ENCODE results near the gene OSBPL6.
"Not testable (repeated sequence)": the region's sequence is repeated elsewhere in the genome, so short reads cannot be mapped to it uniquely, and the experiment has no call there.

Gene OSBPL6

GRCh38 chr2:178301649-178302238, 107.4 kb downstream of the OSBPL6 start:
- DNase-seq (ENCODE audit: low read depth, low spot score) = no peak

GRCh38 chr2:178304333-178304732, 110.0 kb downstream of the OSBPL6 start:
- no peak for DNase-seq (ENCODE audit: low read depth, low spot score)

GRCh38 chr2:178306352-178307073, 112.2 kb downstream of the OSBPL6 start:
- DNase-seq (ENCODE audit: low read depth, low spot score) = no peak

- DNase-seq (ENCODE audit: low read depth, low spot score) = no peak
Measured at GRCh38 chr2:178307650-178308049, 113.3 kb downstream of the OSBPL6 start.

GRCh38 chr2:178309541-178309940, 115.2 kb downstream of the OSBPL6 start:
- no peak for DNase-seq (ENCODE audit: low read depth, low spot score)

GRCh38 chr2:178315078-178315477, 120.8 kb downstream of the OSBPL6 start:
- no peak for DNase-seq (ENCODE audit: low read depth, low spot score)

- no peak for DNase-seq (ENCODE audit: low read depth, low spot score)
Measured at GRCh38 chr2:178315488-178315948, 121.2 kb downstream of the OSBPL6 start.

- DNase-seq (ENCODE audit: low read depth, low spot score) = no peak
Measured at GRCh38 chr2:178317811-178318210, 123.5 kb downstream of the OSBPL6 start.

- no peak for DNase-seq (ENCODE audit: low read depth, low spot score)
Measured at GRCh38 chr2:178320011-178320585, 125.8 kb downstream of the OSBPL6 start.

GRCh38 chr2:178322068-178322467, 127.8 kb downstream of the OSBPL6 start:
- DNase-seq (ENCODE audit: low read depth, low spot score) = no peak

- not testable (repeated sequence) for DNase-seq (ENCODE audit: low read depth, low spot score)
Measured at GRCh38 chr2:178323331-178323730, 129.0 kb downstream of the OSBPL6 start.

GRCh38 chr2:178324077-178324476, 129.8 kb downstream of the OSBPL6 start:
- DNase-seq (ENCODE audit: low read depth, low spot score) = no peak

GRCh38 chr2:178325268-178325667, 131.0 kb downstream of the OSBPL6 start:
- DNase-seq (ENCODE audit: low read depth, low spot score) = no peak

- DNase-seq (ENCODE audit: low read depth, low spot score) = no peak
Measured at GRCh38 chr2:178327516-178327915, 133.2 kb downstream of the OSBPL6 start.

GRCh38 chr2:178328037-178328436, 133.7 kb downstream of the OSBPL6 start:
- no peak for DNase-seq (ENCODE audit: low read depth, low spot score)

GRCh38 chr2:178330175-178331017, 136.1 kb downstream of the OSBPL6 start:
- DNase-seq (ENCODE audit: low read depth, low spot score) = no peak

GRCh38 chr2:178331474-178332432, 137.4 kb downstream of the OSBPL6 start:
- DNase-seq (ENCODE audit: low read depth, low spot score) = no peak

- DNase-seq (ENCODE audit: low read depth, low spot score) = no peak
Measured at GRCh38 chr2:178333851-178334250, 139.5 kb downstream of the OSBPL6 start.

GRCh38 chr2:178335230-178335629, 140.9 kb downstream of the OSBPL6 start:
- DNase-seq (ENCODE audit: low read depth, low spot score) = no peak

GRCh38 chr2:178344121-178344520, 149.8 kb downstream of the OSBPL6 start:
- DNase-seq (ENCODE audit: low read depth, low spot score) = no peak

- no peak for DNase-seq (ENCODE audit: low read depth, low spot score)
Measured at GRCh38 chr2:178345951-178346350, 151.6 kb downstream of the OSBPL6 start.
